ENCODE results near the gene SOX4.

The SOX4 gene

GRCh38 chr6:21615504-21615903, 22.0 kb downstream of the SOX4 start:
- H3K36me3 ChIP-seq (ENCODE audit: control insufficient read depth, insufficient read depth, low read length) = no peaks in the 10 kb centered on the region
- no peak overlapping the region for H3K4me3 ChIP-seq (ENCODE audit: extremely low read depth, insufficient read depth, low read length, poor library complexity, severe bottlenecking)
- peak overlapping the region; percentile 87 for H3K27ac ChIP-seq (ENCODE audit: low read depth, low read length, severe bottlenecking)
- H3K9me3 ChIP-seq (ENCODE audit: control insufficient read depth, low read length) = no peaks in the 10 kb centered on the region
- WGBS, 2 experiments (ENCODE audit: insufficient coverage in 2 of 2) = 82 to 83% methylated on average over 1 to 2 of the region's 3 CpGs
- H3K4me1 ChIP-seq (ENCODE audit: control insufficient read depth, insufficient read depth, low read length, poor library complexity, severe bottlenecking) = peaks cover 17% of the 10 kb centered on the region

GRCh38 chr6:21616005-21616404, 22.5 kb downstream of the SOX4 start:
- peaks cover 17% of the 10 kb centered on the region for H3K4me1 ChIP-seq (ENCODE audit: control insufficient read depth, insufficient read depth, low read length, poor library complexity, severe bottlenecking)
- no peaks in the 10 kb centered on the region for H3K9me3 ChIP-seq (ENCODE audit: control insufficient read depth, low read length)
- H3K4me3 ChIP-seq (ENCODE audit: extremely low read depth, insufficient read depth, low read length, poor library complexity, severe bottlenecking) = no peak overlapping the region
- no peaks in the 10 kb centered on the region for H3K36me3 ChIP-seq (ENCODE audit: control insufficient read depth, insufficient read depth, low read length)
- 55 to 65% methylated on average over 4 to 5 of the region's 5 CpGs for WGBS, 2 experiments (ENCODE audit: insufficient coverage in 2 of 2)
- H3K27ac ChIP-seq (ENCODE audit: low read depth, low read length, severe bottlenecking) = peak overlapping the region; percentile 87

DNA sequence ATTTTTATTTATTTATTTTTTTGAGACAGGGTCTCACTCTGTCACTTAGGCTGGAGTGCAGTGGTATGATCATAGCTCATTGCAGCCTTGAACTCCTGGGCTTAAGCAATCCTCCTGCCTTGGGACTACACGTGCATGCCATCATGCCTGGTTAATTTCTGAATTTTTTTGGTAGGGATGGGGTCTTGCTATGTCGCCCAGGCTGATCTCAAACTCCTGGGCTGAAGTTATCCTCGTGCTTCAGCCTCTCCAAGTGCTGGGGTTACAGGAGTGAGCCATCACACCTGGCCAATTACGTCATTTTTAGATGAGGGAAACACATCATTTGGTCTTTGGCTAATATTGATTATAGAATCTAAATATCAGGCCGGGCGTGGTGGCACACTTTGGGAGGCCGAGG, 32.1 kb downstream of the SOX4 start:
- Histone ChIP-seq H3K4me1 (ENCODE audit: control insufficient read depth, insufficient read depth, low read length, poor library complexity, severe bottlenecking) (no peaks in the 10 kb centered on the region), H3K36me3 (ENCODE audit: control insufficient read depth, insufficient read depth, low read length) (no peaks in the 10 kb centered on the region), H3K27ac (ENCODE audit: low read depth, low read length, severe bottlenecking) (no peak overlapping the region), H3K9me3 (ENCODE audit: control insufficient read depth, low read length) (no peaks in the 10 kb centered on the region), H3K4me3 (ENCODE audit: extremely low read depth, insufficient read depth, low read length, poor library complexity, severe bottlenecking) (no peak overlapping the region)
- WGBS, 2 experiments (ENCODE audit: insufficient coverage in 2 of 2) = 0 to 50% methylated on average over 1 to 2 of the region's 7 CpGs

- Histone ChIP-seq H3K27ac (ENCODE audit: low read depth, low read length, severe bottlenecking) (no peak overlapping the region), H3K4me3 (ENCODE audit: extremely low read depth, insufficient read depth, low read length, poor library complexity, severe bottlenecking) (no peak overlapping the region), H3K36me3 (ENCODE audit: control insufficient read depth, insufficient read depth, low read length) (no peaks in the 10 kb centered on the region), H3K9me3 (ENCODE audit: control insufficient read depth, low read length) (no peaks in the 10 kb centered on the region), H3K4me1 (ENCODE audit: control insufficient read depth, insufficient read depth, low read length, poor library complexity, severe bottlenecking) (no peaks in the 10 kb centered on the region)
- no CpG with 5 or more reads among the region's 1 CpG for WGBS, 2 experiments (ENCODE audit: insufficient coverage in 2 of 2)
Observed at GRCh38 chr6:21626756-21627155, 33.2 kb downstream of the SOX4 start.

GRCh38 chr6:21628160-21628559, 34.6 kb downstream of the SOX4 start:
- WGBS, 2 experiments (ENCODE audit: insufficient coverage in 2 of 2) = 92 to 100% methylated on average over 4 of the region's 4 CpGs
- Histone ChIP-seq H3K27ac (ENCODE audit: low read depth, low read length, severe bottlenecking) (no peak overlapping the region), H3K4me3 (ENCODE audit: extremely low read depth, insufficient read depth, low read length, poor library complexity, severe bottlenecking) (no peak overlapping the region), H3K4me1 (ENCODE audit: control insufficient read depth, insufficient read depth, low read length, poor library complexity, severe bottlenecking) (no peaks in the 10 kb centered on the region), H3K36me3 (ENCODE audit: control insufficient read depth, insufficient read depth, low read length) (no peaks in the 10 kb centered on the region), H3K9me3 (ENCODE audit: control insufficient read depth, low read length) (no peaks in the 10 kb centered on the region)

- WGBS, 2 experiments (ENCODE audit: insufficient coverage in 2 of 2) = 91 to 96% methylated on average over 2 to 6 of the region's 9 CpGs
- no peaks in the 10 kb centered on the region for H3K9me3 ChIP-seq (ENCODE audit: control insufficient read depth, low read length)
- no peaks in the 10 kb centered on the region for H3K4me1 ChIP-seq (ENCODE audit: control insufficient read depth, insufficient read depth, low read length, poor library complexity, severe bottlenecking)
- H3K27ac ChIP-seq (ENCODE audit: low read depth, low read length, severe bottlenecking) = no peak overlapping the region
- H3K4me3 ChIP-seq (ENCODE audit: extremely low read depth, insufficient read depth, low read length, poor library complexity, severe bottlenecking) = no peak overlapping the region
- no peaks in the 10 kb centered on the region for H3K36me3 ChIP-seq (ENCODE audit: control insufficient read depth, insufficient read depth, low read length)
Observed at GRCh38 chr6:21633511-21634109, 40.1 kb downstream of the SOX4 start.

DNA sequence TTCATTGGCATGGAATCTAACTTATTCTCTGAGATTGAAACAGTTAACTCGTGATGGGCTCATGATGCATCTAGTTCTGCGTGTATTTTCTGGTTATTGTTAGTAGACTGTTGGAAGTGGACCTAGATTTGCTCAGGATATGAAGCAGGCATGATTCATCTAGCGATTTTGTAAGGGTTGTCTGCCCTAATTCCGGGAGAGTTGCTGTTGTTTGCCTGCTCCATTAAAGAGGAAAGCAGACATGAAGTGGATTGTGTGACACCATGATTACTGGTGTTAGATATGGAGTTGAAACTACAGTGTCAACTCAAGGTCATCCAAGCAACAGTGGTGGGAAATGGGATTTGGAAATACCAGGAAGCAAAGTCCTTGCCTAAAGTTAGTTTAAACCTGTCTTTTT, 41.0 kb downstream of the SOX4 start:
- WGBS, 2 experiments (ENCODE audit: insufficient coverage in 2 of 2) = 91 to 96% methylated on average over 3 to 4 of the region's 4 CpGs
- Histone ChIP-seq H3K27ac (ENCODE audit: low read depth, low read length, severe bottlenecking) (no peak overlapping the region), H3K9me3 (ENCODE audit: control insufficient read depth, low read length) (no peaks in the 10 kb centered on the region), H3K4me1 (ENCODE audit: control insufficient read depth, insufficient read depth, low read length, poor library complexity, severe bottlenecking) (no peaks in the 10 kb centered on the region), H3K4me3 (ENCODE audit: extremely low read depth, insufficient read depth, low read length, poor library complexity, severe bottlenecking) (no peak overlapping the region), H3K36me3 (ENCODE audit: control insufficient read depth, insufficient read depth, low read length) (no peaks in the 10 kb centered on the region)

DNA sequence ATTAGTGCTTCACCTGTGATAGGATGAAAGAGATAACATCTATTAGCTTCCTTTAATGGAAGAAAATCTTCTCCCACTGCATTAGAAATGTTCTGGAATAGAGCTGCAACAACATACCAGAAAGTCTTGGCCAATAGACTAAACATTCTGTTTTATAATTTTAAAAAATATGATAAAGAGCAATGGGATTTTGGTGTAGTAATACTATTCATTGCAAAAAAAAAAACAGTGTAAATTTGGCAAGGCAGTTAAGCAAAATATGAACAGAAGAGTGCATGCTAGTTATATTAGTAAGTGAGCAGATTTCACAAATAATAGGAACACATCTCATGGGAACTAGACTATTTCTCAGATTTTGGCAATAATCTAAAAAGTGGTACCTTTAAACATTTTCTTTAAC, 43.3 kb downstream of the SOX4 start:
- Histone ChIP-seq H3K27ac (ENCODE audit: low read depth, low read length, severe bottlenecking) (no peak overlapping the region), H3K4me1 (ENCODE audit: control insufficient read depth, insufficient read depth, low read length, poor library complexity, severe bottlenecking) (no peaks in the 10 kb centered on the region), H3K9me3 (ENCODE audit: control insufficient read depth, low read length) (no peaks in the 10 kb centered on the region)

GRCh38 chr6:21639316-21639715, 45.8 kb downstream of the SOX4 start:
- 78 to 91% methylated on average over 3 of the region's 5 CpGs for WGBS, 2 experiments (ENCODE audit: insufficient coverage in 2 of 2)
- no peak overlapping the region for H3K27ac ChIP-seq (ENCODE audit: low read depth, low read length, severe bottlenecking)
- H3K4me1 ChIP-seq (ENCODE audit: control insufficient read depth, insufficient read depth, low read length, poor library complexity, severe bottlenecking) = no peaks in the 10 kb centered on the region
- no peaks in the 10 kb centered on the region for H3K36me3 ChIP-seq (ENCODE audit: control insufficient read depth, insufficient read depth, low read length)
- no peak overlapping the region for H3K4me3 ChIP-seq (ENCODE audit: extremely low read depth, insufficient read depth, low read length, poor library complexity, severe bottlenecking)
- H3K9me3 ChIP-seq (ENCODE audit: control insufficient read depth, low read length) = no peaks in the 10 kb centered on the region

More for the DNA sequence above, 43.3 kb downstream of the SOX4 start:
- Histone ChIP-seq H3K4me3 (ENCODE audit: extremely low read depth, insufficient read depth, low read length, poor library complexity, severe bottlenecking) (no peak overlapping the region), H3K36me3 (ENCODE audit: control insufficient read depth, insufficient read depth, low read length) (no peaks in the 10 kb centered on the region)
